B cell (primary cell): ENCODE measurements around the gene ZNF618.

ENCODE experiments used
- EZH2 ChIP-seq: IDR thresholded peaks from 2 replicates; pipeline ENCODE4 v1.6.1; 2012; ENCODE audit warnings: borderline replicate concordance, low read depth, mild to moderate bottlenecking, moderate library complexity, low read length; ENCODE audit not compliant: insufficient read depth, poor library complexity, severe bottlenecking
- TF ChIP-seq, protein P1 (sequence below): fragments of 200-600 bp; IDR thresholded peaks from one replicate; pipeline ENCODE4 v1.8.0; 2022; ENCODE audit warnings: antibody characterized with exemption, mild to moderate bottlenecking

- TF ChIP-seq, protein P1, sequence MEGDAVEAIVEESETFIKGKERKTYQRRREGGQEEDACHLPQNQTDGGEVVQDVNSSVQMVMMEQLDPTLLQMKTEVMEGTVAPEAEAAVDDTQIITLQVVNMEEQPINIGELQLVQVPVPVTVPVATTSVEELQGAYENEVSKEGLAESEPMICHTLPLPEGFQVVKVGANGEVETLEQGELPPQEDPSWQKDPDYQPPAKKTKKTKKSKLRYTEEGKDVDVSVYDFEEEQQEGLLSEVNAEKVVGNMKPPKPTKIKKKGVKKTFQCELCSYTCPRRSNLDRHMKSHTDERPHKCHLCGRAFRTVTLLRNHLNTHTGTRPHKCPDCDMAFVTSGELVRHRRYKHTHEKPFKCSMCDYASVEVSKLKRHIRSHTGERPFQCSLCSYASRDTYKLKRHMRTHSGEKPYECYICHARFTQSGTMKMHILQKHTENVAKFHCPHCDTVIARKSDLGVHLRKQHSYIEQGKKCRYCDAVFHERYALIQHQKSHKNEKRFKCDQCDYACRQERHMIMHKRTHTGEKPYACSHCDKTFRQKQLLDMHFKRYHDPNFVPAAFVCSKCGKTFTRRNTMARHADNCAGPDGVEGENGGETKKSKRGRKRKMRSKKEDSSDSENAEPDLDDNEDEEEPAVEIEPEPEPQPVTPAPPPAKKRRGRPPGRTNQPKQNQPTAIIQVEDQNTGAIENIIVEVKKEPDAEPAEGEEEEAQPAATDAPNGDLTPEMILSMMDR: no peak
- TF ChIP-seq EZH2: no peak
Observed at GRCh38 chr9:114006931-114007691, 131.0 kb downstream of the ZNF618 start.
